HG02571 (cell line): ENCODE data around the gene PXYLP1.

Experiments used
- ATAC-seq: cut with Tn5 transposase; IDR thresholded peaks from one replicate; pipeline ENCODE4 v1.9.1; 2021; ENCODE audit warnings: mild to moderate bottlenecking, moderate library complexity; ENCODE audit not compliant: unreplicated experiment

The PXYLP1 gene

GRCh38 chr3:141320399-141321108, 88.9 kb downstream of the PXYLP1 start:
- no peak for ATAC-seq

GRCh38 chr3:141321109-141321497, 89.5 kb downstream of the PXYLP1 start:
- ATAC-seq: no peak

DNA sequence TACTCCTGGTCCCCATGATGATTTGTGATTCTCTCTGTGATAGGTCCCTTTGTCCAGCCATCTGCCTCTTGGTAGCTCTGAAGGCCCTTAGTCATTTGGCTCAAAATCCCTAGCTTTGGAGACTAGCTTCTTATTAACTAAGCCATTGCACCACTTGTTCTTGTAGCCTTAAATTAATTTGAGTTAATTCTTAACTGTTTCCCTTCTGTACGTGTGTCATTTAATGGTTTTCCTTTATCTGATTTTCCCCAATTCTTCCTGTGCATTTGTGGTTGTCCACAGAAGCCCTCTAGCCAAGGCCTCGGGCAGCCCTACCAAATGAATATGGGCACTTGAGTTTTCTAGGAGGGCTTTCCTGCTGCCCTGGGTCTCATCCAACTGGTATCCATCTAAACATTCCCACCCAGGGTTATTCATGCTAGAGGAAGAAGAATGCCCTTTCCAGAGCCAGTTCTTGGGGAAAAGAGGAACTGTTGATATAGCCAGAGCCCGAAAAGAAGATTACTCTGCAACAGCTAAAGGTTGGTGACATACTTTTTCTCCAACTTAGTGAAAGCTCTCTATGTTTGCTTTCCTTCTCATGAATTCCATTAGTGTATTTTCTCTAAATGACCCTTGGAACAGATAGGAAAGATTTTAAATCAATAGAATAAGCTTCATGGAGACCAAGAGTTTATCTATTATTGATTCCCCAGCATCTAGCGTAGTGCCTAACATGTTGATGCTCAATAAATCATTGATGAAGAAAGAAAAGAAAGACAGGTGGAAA, 92.5 kb downstream of the PXYLP1 start:
- no peak for ATAC-seq

DNA sequence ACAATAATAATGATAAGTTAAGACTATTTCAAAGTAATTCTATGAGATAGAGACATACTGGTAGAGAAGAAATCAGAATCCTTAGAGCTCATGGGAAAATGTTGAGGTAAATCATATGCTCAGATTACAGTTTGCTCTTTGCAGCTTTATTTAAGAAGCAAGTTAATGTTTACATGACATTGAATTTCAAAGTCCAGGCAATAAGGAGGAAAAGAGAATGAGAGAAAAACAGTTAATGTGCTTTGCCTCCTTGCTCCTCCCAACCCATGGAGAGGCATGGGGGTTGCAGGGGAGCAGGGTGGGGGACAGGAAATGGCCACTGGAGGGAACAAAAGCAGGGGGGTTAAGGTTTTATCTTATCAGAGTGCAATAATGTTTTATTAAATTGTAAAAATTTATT, 94.5 kb downstream of the PXYLP1 start:
- no peak for ATAC-seq

DNA sequence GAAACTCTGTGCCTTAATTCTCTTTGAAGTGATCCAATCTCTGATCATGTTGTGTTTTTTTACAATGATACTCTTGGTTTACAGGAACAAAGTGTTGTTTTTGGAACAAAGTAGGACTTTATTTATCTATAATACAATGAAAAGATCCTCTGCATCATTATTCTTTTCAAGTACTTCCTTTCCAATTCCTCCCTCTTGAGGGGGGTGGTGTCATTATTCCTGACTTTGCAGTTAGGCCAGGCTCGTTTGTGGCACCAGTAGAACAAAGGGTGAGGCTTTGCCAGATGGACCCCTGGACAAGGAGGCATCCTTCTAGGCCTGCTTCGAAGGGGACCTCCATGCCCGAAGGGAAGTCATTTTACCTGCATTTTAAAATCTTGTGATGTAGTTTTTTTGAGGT, 95.0 kb downstream of the PXYLP1 start:
- no peak for ATAC-seq

GRCh38 chr3:141328286-141329166, 96.9 kb downstream of the PXYLP1 start:
- ATAC-seq: peak; percentile 63

DNA sequence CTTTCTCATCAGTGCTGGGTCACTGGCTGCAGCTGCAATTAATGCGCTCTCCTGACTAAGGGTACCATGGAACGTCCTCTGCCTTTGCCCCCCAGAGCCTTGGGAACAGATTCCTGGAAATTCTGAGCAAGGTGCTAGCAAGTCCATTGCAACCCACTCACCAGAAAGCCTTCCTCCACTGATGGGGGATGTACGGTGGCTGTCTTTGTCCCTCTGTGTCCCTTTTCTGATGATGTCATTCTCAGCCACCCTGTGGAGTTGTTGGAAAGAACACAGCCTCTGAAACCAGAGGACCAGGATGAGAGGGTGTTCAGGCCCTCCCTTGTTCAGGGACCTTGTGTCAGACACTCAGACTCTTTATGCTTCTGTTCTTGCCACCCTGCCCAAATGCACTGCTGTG, 98.6 kb downstream of the PXYLP1 start:
- no peak for ATAC-seq

- no peak for ATAC-seq
Observed at GRCh38 chr3:141330718-141331376, 99.2 kb downstream of the PXYLP1 start.

DNA sequence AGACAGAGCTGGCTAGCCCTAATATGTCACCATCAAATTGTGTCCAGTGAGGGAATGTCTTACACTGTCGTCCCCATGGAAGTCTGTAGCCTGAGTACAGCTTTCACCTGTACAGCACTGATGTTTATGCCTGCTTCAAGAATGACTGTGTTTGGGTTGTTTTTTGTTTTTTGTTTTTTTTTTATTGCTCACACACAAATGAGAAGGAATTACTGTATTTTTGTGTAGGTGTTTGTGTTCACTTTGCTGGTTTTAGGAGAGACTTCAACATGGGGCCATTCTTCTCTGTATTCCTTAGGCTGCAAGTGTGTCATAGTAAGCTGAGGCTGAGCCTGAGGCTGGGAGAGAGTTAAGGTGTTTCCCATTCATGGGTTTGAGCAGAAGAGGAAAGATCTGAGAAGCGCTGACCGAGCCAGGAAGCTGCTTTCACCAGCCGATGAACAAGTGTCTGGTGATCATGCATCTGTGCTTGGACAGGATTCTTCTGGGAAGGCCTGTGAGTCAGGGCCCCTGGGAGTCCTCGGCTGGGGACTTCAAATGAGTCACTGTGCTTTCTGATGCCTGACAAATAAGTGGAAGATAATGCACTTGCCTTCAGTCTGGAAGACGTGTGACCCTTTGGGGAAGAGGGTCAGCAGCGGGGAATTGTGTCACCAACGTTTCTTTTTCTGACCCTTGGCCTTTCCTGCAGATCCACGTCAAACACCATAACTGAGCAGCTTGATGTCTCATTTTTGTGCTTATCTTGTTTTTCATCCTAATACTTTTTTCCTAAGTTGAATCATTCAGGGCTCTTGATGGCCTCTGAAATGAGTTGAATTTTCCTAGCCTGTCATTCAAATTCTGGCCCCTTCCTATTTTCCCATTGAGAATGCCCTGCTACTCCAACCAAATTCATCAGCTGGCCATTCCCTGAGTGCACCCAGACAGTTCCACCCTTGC, 100.0 kb downstream of the PXYLP1 start:
- ATAC-seq: no peak

DNA sequence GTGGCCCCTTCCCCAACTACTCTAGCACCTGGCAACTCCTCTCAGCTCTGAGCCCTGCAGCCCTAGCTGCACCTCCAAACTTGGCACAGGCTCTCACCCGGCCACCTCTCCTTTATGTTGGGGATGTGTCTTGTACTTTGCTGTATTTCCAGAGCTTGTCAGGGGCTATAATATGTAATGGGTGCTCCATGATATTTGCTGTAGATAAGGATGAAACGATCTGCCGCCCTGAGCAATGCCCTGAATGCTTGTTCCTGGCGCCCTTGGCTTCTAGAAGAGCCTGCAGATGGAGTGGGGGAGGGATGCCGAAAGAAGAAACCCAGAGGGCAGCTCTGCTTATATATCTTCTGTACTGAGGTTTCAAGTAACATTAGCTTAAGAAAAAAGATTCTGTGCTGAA, 100.8 kb downstream of the PXYLP1 start:
- no peak for ATAC-seq

- ATAC-seq: no peak
Observed at GRCh38 chr3:141333836-141334626, 102.4 kb downstream of the PXYLP1 start.

DNA sequence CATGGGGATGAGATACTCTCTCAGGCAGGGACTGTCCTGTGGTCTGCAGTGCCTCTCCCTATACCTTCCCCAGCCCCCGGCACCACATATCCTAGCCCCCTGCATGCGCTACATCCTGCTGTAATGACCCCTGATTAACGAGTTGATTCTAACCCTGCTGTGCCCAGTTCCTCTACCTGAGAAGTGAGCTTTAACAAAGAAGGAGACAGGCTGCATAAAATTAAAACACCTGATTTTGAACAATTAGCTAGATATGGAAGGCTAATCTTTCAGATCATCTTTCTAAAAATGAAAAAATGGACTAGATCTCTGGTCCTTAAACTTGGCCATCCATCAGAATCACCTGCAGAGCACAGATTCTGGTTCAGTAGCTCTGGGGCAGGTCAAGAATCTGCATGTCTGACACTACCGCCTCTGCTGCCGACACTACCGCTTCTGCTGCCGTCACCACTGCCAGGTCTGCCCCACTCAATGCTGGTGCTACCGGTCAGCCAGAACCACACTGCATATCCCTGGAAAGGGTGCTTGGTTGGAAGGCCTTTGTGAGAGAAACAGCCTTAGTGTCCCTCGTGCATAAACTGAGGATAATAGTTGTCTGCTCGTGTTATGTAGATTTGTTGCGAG, 103.1 kb downstream of the PXYLP1 start:
- no peak for ATAC-seq

GRCh38 chr3:141335531-141336061, 104.0 kb downstream of the PXYLP1 start:
- no peak for ATAC-seq

- peak; percentile 87 for ATAC-seq
Observed at GRCh38 chr3:141336672-141337522, 105.3 kb downstream of the PXYLP1 start.

- ATAC-seq: no peak
Observed at GRCh38 chr3:141337523-141337854, 105.9 kb downstream of the PXYLP1 start.

DNA sequence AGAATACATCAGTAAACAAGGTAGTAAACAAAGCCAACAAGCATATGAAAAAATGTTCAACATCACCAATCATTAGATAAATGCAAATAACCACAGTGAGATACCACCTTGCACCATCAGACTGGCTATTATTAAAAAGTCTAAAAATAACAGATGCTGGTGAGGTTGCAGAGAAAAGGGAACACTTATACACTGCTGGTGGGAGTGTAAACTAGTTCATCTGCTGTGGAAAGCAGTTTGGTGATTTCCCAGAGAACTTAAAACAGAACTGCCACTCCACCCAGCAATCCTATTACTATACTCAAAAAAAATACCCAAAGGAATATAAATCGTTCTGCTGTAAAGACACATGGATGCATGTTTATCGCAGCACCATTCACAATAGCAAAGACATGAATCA, 106.4 kb downstream of the PXYLP1 start:
- no peak for ATAC-seq

DNA sequence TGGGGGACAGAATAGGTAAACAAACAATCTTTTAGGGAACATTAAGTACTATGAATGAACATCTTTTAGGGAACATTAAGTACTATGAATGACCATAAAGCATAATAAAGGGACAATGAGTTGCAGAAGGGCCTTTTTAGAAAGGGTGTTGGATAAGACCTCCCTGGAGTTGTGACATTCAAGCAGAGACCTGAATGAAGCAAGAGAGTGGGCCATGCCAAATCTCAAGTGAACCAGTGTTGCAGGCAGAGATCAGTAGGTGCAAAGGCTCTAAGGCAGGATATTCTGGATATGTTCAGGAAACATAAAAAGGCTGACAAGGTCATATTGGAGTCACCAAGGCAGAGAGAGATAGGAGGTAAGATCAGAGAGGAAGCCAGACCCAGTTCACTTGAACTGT, 107.3 kb downstream of the PXYLP1 start:
- no peak for ATAC-seq

- no peak for ATAC-seq
Observed at GRCh38 chr3:141341536-141341935, 109.9 kb downstream of the PXYLP1 start.
